GM21390 (cell line): ENCODE data around the gene AVPR2.

Experiments
- ATAC-seq: cut with Tn5 transposase; IDR thresholded peaks from one replicate; pipeline ENCODE4 v1.9.1; 2021; ENCODE audit not compliant: unreplicated experiment

The AVPR2 gene

GRCh38 chrX:153903991-153904957 is at the start of gene AVPR2:
TSS of gene AVPR2 (plus strand) at chrX:153904673. CDS start at chrX:153905146, 473 bp downstream.
- ATAC-seq, result no peak

GRCh38 chrX:153854702-153855101 is 49.8 kb upstream of the AVPR2 start:
- no peak for ATAC-seq

DNA sequence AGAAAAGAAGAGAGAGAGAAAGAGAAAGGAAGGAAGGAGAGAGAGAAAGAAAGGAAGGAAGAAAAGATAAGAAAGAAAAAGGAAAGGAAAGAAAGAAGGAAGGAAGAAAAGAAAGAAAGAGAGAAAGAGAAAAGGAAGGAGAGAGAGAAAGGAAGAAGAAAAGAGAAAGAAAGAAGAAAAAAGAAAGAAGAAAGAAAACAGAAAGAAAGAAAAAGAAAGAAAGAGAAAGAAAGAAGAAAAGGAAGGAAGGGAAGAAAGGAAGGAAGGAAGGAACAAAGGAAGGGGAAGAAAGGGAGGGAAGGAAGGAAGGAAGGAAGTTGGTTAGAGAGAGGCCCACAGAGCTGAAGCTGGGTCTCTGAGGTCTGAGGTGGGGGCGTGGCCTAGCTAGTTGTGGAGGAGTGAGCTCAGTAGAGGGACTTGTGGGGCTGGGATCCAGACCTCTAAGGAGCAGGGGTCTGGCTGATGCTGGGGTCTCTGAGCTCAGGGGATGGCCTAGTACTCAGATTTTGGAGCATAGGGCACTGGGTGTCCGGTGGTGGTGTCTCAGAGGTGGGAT is 47.0 kb upstream of the AVPR2 start:
- ATAC-seq, result no peak

DNA sequence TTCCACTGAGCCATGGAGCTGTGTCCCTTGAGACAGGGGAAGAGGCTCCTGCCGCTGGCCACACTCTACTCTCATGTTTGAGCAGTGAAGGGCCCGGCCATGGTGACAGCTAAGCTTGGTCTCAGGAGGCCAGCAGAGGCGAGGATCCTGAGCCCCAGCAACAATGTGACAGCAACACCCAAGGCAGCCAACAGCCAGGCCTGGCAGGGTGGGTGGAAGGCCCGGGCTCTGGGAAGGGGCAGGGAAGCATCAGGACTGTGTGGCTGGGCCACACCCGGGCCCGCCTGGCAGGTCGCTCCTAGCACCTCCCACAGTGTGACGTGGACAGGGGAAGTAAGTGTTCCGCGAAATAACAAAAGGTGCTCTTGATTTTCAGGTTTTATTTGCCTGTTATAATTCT is 43.3 kb upstream of the AVPR2 start:
- ATAC-seq, result no peak

- ATAC-seq, result no peak
Observed at GRCh38 chrX:153861733-153862310, 42.7 kb upstream of the AVPR2 start.

DNA sequence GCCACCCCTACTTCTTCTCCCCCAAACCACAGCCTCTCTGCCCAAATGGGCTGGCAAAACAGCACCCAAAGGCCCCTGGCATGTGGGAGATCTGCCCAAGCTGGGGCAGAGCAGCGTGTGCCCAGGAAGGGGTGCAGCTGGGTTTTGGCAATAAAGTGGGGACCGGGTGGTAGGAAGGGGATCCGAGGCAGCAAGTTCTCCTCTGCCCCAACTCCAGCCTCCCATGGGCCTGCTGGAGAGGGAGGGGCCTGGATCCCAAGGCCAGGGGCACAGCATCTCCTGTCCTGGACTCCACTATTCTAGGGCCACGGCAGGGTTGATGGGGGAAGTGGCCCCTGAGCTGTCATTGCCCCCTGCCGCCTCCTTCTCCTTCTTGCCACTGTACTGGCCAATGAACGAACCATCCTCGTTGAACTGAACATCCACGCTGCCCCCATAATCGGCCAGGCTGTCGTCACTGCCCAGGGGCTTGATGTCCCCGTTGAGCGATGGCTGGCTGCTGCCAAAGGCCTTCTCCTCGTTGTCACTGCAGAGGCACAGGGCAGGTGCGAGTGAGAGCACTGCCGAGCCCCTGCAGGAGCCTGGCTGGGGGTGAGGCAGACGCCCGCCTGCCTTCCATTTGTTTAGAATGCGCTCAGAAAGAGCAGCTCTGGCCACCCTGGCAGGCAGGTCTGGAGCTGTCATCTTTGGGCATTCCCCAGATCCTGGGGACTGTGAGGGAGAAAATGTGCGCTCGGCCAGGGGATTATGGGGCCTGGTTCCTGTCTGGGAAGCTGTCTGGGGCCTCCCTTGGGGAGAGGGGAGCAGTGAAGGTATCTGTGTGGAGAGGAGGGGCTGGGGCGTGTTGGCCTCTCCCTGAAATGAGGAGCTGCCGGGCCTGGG is 41.9 kb upstream of the AVPR2 start:
- no peak for ATAC-seq

DNA sequence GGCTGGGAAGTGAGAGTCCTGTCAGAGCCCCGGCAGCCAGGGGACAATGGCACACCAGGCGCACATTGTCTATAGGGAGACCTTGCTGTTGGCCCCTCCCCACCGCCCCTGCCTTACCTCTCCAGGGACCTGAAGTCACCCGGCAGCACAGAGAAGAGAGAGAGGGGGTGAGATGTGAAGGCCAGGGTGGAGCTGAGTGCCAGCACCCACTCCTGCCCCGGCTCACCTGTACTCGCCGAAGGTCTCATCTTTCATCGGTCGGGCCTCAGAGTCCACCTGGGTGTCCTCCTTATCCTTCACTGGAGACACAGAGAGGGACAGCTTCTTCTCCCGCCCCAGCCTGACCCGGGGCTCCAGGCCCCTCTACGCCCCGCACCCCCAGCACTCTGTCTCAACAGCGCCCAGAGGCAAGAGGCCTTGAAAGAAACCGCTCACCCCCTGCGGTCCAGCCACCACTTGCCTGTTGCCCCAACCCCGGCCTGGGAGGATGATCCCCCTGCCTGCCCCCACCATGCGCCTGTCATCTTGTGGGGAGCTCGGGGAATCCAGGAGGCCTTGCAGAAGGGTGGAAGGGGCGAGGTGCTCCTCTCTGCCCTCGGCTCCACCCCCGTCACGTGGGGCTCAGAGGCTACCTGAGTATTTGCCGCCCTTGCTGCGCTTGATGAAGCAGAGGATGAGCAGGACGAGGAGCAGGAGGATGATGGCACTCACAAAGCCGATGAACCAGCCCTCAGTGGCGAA is 41.1 kb upstream of the AVPR2 start:
- no peak for ATAC-seq

DNA sequence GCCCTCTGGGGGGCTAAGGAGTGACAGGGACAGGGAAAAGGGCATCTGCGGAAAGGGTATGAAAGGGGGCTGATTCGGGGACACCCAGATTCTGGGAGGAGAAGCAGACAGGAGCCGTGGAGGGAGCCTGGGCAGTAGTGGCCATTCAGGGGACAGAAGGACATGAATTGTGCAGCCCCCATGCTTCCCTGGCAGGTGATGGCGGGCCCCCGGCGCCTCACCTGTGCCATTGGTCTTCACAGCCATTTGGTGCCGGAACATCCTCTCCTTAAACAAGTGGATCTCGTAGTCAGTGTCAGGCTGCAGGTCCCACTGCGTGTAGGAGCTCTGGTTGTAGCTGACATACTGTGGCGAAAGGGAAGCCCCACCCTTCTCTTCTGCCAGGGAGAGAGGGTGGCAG is 40.4 kb upstream of the AVPR2 start:
- no peak for ATAC-seq

GRCh38 chrX:153864561-153865320 is 39.7 kb upstream of the AVPR2 start:
- ATAC-seq, result no peak

GRCh38 chrX:153865321-153865580 is 39.2 kb upstream of the AVPR2 start:
- ATAC-seq, result no peak

DNA sequence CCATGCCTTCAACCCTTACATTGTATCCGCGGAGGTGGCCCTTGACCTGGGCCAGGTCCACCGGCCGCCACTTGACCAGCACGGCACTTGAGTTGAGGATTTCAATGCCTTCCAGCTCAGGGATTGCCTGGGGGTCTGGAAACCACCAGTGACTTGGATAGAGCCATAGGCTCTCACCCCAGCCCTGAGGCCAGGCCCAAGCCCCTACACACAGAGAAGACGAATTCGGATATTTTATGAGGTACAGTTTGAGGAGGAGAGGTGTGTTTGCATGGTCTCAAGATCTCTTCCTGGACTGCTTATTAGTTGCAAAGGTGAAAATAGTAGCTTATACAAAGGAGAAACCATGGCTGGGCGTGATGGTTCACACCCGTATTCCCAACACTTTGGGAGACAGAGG is 38.8 kb upstream of the AVPR2 start:
- no peak for ATAC-seq

DNA sequence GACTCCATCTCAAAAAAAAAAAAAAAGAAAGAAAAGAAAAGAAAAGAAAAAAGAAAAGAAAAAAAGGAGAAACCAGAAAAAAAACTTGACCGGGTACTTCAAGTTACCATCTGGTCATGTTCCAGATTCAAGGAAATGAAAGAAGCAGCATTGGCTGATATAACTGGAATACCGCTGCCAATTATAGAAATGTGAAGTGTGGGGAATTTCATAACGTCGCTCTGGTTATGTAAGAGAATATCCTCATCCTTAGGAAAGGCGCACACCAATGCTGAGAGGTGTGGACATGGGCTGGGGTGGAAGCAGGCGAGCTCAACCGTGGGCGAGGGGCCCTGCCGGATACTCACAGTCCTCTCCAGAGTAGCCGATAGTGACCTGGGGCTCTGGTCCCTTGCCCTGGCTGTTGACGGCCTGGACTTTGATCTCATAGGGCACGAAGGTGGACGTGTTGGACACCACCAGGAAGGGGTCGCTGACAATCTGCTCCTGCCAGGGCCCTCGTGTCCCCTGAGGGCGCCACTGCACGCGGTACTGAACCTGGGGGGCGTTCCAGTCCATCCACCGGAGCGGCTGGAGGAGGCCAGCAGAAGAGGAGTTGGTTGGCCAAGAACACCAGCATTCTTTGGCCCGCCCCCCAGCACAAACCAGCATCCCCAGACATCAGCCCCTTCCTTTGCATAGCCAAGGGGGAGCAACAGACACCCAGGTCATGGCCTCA is 38.0 kb upstream of the AVPR2 start:
- ATAC-seq, result no peak

DNA sequence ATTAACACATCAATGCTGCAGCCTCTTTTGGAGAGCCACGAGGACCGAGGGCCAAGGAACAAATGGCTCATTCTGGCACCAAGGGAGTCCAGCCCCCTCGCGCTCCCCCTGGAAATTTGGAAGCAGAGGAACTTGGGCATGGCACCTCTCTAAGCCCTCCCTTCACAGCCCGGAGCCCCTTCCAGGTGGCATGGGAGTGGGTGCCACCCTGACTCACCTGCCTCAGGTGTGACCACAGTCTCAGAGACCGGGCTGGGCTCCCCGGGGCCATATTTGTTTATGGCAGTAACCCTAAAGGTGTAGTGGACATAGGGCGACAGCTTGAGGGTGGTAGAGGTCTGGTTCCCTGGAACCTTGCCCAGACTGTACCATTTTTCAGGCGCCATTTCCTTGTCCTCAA is 37.3 kb upstream of the AVPR2 start:
- no peak for ATAC-seq

DNA sequence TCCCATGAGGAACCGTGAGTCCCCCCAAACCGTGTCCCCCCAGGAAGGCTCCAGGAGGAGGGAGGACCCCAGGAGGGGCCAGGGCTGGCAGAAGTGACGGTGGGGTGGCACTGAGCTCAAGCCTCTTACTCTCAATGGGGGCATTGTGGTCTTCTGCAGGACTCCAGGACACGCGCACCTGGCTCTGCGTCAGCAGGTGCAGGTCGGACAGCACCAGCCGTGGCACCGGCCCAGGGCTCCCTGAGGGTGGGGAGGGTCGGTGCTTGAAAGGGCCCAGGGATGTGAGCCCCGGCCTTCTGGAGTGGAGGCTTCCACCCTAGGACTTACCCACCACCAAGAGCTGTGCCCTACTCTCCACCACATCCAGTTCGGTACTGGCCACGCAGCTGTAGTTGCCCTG is 36.8 kb upstream of the AVPR2 start:
- no peak for ATAC-seq

- ATAC-seq, result no peak
Observed at GRCh38 chrX:153868576-153869472, 35.6 kb upstream of the AVPR2 start.

DNA sequence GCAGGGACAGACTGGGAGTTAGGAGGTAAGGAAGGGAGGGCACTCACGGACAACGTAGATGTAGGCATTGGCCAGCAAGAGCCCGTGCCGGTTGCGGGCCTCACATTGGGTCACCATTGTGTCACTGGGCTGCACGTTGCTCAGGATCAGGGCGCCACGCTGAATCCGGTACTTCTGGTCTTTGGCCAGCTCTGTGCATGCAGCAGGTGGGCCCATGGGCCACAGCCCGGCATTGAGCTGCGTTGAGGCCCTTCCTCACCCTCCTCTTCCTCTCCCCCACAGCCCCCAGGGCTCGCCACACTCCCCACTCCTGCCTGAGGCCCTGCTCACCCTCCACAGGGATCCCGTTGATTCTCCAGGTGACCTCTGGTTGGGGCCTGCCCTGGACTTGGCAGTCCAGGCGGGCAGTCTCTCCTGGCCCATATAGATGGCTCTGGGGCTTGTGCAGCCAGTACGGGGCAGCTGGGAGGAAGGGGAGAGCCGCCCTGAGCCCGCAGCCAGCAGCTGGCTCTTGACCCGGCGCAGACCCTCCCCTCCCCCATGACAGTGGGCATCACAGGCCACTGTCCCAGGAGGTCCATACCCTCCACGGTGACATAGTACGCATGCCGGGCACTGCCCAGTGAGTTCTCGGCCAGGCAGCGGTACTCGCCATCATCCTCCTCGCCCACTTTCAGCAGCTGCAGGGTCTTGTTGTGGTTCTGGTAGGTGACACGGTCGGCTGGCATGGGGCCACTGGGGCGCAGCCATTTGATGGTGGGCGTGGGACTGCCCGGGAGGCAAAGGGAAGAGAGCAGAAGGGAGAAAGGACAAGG is 34.8 kb upstream of the AVPR2 start:
- ATAC-seq, result no peak

DNA sequence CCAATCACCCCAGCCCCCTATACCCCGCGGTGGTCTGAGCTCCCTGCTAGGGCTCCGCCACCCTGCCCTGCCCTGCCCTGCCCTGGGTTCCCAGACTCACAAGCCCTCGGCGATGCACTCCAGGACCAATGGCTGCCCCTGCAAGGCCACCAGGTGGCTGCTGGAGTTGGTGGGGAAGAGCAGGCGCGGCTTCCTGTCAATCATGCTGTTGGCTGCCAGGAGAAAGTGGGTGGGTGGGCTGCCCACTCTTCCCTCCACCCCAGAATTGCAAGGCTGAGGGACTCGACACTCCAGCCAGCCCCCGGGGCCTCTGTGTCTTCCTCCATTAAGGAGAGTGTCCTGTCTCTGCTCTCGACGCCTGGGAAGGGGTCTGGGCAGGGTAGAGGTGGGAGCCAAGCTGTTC is 34.2 kb upstream of the AVPR2 start:
- ATAC-seq, result no peak
